Upper lobe of right lung (tissue), 1 donor: ENCODE results near the gene SGCE. TPM values are rescaled to one million over a fixed set of nuclear protein-coding genes. Genes with fewer than 3 reads are reported as not detected.
A peak's percentile ranks its signal among the peaks of the same experiment; 100 is the strongest.

Source experiments
- ATAC-seq: fragments of 200-7000 bp; cut with Tn5 transposase; one replicate; pipeline ENCODE4 v1.9.1; 2020; ENCODE audit warnings: mild to moderate bottlenecking, moderate library complexity
- DNase-seq: peaks from one replicate; pipeline ENCODE4 v3.0.0-alpha.2; 2020
- H3K27ac ChIP-seq: fragments of 200-600 bp; one replicate; pipeline ENCODE4 v1.8.0; 2022
- H3K27me3 ChIP-seq: fragments of 200-600 bp; one replicate; pipeline ENCODE4 v1.8.0; 2022; ENCODE audit warnings: mild to moderate bottlenecking
- H3K36me3 ChIP-seq: fragments of 200-600 bp; one replicate; pipeline ENCODE4 v1.8.0; 2022
- H3K4me1 ChIP-seq: fragments of 200-600 bp; one replicate; pipeline ENCODE4 v1.8.0; 2022
- H3K4me3 ChIP-seq: fragments of 200-600 bp; one replicate; pipeline ENCODE4 v1.8.0; 2022; ENCODE audit warnings: mild to moderate bottlenecking
- H3K9me3 ChIP-seq: fragments of 200-600 bp; one replicate; pipeline ENCODE4 v1.8.0; 2022
- CTCF ChIP-seq: fragments of 200-600 bp; IDR thresholded peaks from one replicate; pipeline ENCODE4 v1.8.0; 2022; ENCODE audit warnings: antibody characterized with exemption
- intact Hi-C: fragments of 100-400 bp; cut with DNase I; formaldehyde crosslinking; loops from one replicate; pipeline ENCODE4 v1.11.0; 2022
- total RNA-seq: library from RNA; stranded (reverse); fragmentation: NEBNext Ultra II Directional; extraction: Animal tissue kit (Norgen Biotek cat#: 25700); gene quantifications from one replicate; pipeline ENCODE4 v1.2.1, GENCODE V29; 2021
- donor health status: DM: no; HTN: yes; CAD: no; lungs with severe emphysema.

Gene SGCE
- total RNA-seq, 1 donor from 2014 or later, result 74.1 TPM

- H3K36me3 ChIP-seq, result no peaks in the 10 kb centered on the region
- intact Hi-C loops, result no loop called here
- H3K27ac ChIP-seq, result no peak overlapping the region
- H3K4me3 ChIP-seq, result no peak overlapping the region
- no peaks in the 10 kb centered on the region for H3K27me3 ChIP-seq
- H3K9me3 ChIP-seq, result no peaks in the 10 kb centered on the region
- H3K4me1 ChIP-seq, result no peaks in the 10 kb centered on the region
- ATAC-seq (peak; percentile 71), DNase-seq (no peak)
- TF ChIP-seq CTCF, result no peak
Measured at GRCh38 chr7:94697035-94697974, 41.4 kb upstream of the SGCE start.

- Histone ChIP-seq H3K4me1 (no peaks in the 10 kb centered on the region), H3K4me3 (no peak overlapping the region), H3K9me3 (no peaks in the 10 kb centered on the region), H3K36me3 (no peaks in the 10 kb centered on the region), H3K27me3 (no peaks in the 10 kb centered on the region), H3K27ac (no peak overlapping the region)
- ATAC-seq, result no peak
- no peak for DNase-seq
- intact Hi-C loops, result no loop called here
- no peak for TF ChIP-seq CTCF
Measured at GRCh38 chr7:94687810-94688209, 31.9 kb upstream of the SGCE start.

GRCh38 chr7:94687076-94687475, 31.1 kb upstream of the SGCE start:
- no peak for TF ChIP-seq CTCF
- Histone ChIP-seq H3K36me3 (no peaks in the 10 kb centered on the region), H3K4me1 (no peaks in the 10 kb centered on the region), H3K27ac (no peak overlapping the region), H3K9me3 (no peaks in the 10 kb centered on the region), H3K27me3 (no peaks in the 10 kb centered on the region), H3K4me3 (no peak overlapping the region)
- DNase-seq (no peak), ATAC-seq (no peak)
- intact Hi-C loops, result no loop called here

- no peak overlapping the region for H3K27ac ChIP-seq
- H3K9me3 ChIP-seq, result no peaks in the 10 kb centered on the region
- no peak for TF ChIP-seq CTCF
- intact Hi-C loops, result no loop called here
- H3K27me3 ChIP-seq, result no peaks in the 10 kb centered on the region
- ATAC-seq (no peak), DNase-seq (no peak)
- no peak overlapping the region for H3K4me3 ChIP-seq
- H3K4me1 ChIP-seq, result no peaks in the 10 kb centered on the region
- H3K36me3 ChIP-seq, result no peaks in the 10 kb centered on the region
Measured at GRCh38 chr7:94683066-94683465, 27.1 kb upstream of the SGCE start.

- Histone ChIP-seq H3K27me3 (no peaks in the 10 kb centered on the region), H3K4me1 (no peaks in the 10 kb centered on the region), H3K36me3 (no peaks in the 10 kb centered on the region), H3K9me3 (no peaks in the 10 kb centered on the region), H3K27ac (no peak overlapping the region), H3K4me3 (no peak overlapping the region)
- ATAC-seq (no peak), DNase-seq (no peak)
- no peak for TF ChIP-seq CTCF
- intact Hi-C loops, result no loop called here
Measured at GRCh38 chr7:94679358-94679757, 23.4 kb upstream of the SGCE start.
